Measurements from ENCODE around the gene DPM2. TPM values are rescaled to one million over a fixed set of nuclear protein-coding genes. Genes with fewer than 3 reads are reported as not detected.

Gene DPM2
- total and polyA plus RNA-seq, 12 donors: 7.2 to 31.1 (median 12.7) TPM

DNA sequence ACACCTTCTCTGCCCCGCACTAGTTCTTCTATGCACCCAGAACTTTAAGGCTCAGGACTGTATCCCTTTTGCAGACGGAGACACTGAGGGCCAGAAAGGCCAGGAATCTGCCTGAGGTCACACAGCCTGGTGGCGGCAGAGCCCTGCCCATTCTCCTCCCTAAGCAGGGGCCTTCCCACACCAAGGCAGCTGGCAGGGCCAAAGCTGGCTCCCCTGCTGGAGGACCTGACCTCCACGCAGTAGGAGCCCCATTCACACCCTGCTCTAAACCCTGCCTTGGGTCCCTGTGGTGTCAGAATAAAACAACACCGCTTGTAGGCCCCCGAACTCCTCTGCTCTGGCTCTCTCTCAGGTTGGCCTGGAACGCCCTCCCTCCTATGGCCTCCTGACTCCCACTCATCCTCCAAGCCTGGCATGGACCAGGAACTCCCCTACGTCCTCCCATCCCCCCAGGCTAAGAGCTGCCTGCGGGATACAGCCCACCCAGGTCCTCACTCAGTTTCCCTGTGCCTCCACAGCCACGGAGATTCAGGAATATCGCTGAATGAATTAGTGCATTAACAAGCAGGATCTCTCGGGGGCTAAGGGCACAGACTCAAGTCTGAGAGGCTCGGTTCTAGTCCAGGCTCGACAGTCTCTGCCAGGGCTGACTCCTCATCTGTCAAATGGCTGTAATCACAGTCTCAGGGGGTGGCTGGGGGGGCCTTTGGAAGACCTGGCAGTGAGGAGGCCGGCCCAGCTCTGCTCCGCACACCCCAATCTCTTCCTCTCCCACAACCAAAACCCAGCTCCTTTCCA, 41.1 kb downstream of the DPM2 start:
- H3K4me3 ChIP-seq: peak overlapping the region in 9 of 10 donors; percentile 88 to 100 (median 98)
- 66 to 69% methylated on average over 16 of the region's 16 CpGs for WGBS, 2 donors
- peaks cover 0 to 51% (median 45%) of the 10 kb centered on the region in 9 donors for H3K36me3 ChIP-seq
- H3K4me1 ChIP-seq: peaks cover 16 to 41% (median 34%) of the 10 kb centered on the region in 9 donors
- no peak for DNase-seq
- TF ChIP-seq, protein P1, sequence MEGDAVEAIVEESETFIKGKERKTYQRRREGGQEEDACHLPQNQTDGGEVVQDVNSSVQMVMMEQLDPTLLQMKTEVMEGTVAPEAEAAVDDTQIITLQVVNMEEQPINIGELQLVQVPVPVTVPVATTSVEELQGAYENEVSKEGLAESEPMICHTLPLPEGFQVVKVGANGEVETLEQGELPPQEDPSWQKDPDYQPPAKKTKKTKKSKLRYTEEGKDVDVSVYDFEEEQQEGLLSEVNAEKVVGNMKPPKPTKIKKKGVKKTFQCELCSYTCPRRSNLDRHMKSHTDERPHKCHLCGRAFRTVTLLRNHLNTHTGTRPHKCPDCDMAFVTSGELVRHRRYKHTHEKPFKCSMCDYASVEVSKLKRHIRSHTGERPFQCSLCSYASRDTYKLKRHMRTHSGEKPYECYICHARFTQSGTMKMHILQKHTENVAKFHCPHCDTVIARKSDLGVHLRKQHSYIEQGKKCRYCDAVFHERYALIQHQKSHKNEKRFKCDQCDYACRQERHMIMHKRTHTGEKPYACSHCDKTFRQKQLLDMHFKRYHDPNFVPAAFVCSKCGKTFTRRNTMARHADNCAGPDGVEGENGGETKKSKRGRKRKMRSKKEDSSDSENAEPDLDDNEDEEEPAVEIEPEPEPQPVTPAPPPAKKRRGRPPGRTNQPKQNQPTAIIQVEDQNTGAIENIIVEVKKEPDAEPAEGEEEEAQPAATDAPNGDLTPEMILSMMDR (IDR thresholded peaks at IDR 0.05): no peak
- peak overlapping the region in 9 of 10 donors; percentile 85 to 98 (median 96) for H3K27ac ChIP-seq
- ATAC-seq: peak in 1 of 8 donors; percentile 1
- peaks cover 0 to 21% (median 7%) of the 10 kb centered on the region in 11 donors for H3K9me3 ChIP-seq
- H3K27me3 ChIP-seq: no peaks in the 10 kb centered on the region
- intact Hi-C loops (cut with DNase I): no loop called here

DNA sequence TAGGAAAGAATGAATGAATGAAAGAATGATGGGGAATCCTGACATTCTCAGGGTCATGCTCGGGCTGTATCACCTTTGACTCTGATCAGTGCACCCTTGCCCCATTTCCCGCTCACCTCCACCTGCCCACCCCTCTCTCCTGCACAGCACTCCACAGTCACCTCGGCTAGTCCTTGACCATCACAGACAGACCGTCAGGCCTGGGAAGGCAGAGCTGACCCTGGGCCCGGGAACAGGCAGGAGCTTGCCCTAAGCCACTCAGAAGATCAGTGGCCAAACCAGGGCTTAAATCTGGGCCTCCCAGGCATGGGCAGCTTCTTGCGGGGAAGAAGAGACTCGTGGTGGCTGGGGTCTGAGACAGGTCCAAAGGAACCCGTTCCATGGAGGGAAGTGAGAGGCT, 41.8 kb downstream of the DPM2 start:
- peak overlapping the region in 2 of 10 donors; percentile 97 to 98 for H3K27ac ChIP-seq
- peaks cover 0 to 57% (median 45%) of the 10 kb centered on the region in 9 donors for H3K36me3 ChIP-seq
- H3K4me3 ChIP-seq: no peak overlapping the region
- TF ChIP-seq, protein P1 (IDR thresholded peaks at IDR 0.05): no peak
- intact Hi-C loops (cut with DNase I): loop anchor here in 1 of 10 donors (2.0 kb wide), 1 partner anchor 17 kb away; no protein-coding TSS in a partner anchor
- peaks cover 16 to 41% (median 34%) of the 10 kb centered on the region in 9 donors for H3K4me1 ChIP-seq
- no peak for DNase-seq
- 98% methylated on average over 8 of the region's 8 CpGs for WGBS, 2 donors
- H3K27me3 ChIP-seq: no peaks in the 10 kb centered on the region
- ATAC-seq: no peak
- H3K9me3 ChIP-seq: peaks cover 0 to 21% (median 7%) of the 10 kb centered on the region in 11 donors

DNA sequence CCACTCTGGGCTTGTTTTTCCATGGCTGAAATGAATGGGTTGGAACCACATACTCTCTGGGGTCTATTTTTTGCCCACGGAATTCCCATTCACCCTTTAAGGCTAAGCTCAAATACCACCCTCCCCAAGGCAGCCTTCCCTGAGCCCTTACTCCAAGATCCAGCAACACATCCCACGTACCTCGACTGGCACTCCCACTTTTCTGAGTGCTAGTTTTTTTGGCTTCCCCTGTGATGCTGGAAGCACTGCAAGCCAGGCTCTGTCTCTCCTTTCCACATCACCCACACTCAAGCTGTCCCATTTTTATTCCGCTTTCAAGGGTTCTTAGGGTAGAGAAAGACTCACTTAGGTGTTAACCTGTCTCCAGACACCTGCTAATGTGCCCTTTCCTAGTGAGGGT, 44.3 kb downstream of the DPM2 start:
- TF ChIP-seq, protein P1 (IDR thresholded peaks at IDR 0.05): no peak
- Histone ChIP-seq H3K36me3 (peaks cover 0 to 81% (median 53%) of the 10 kb centered on the region in 9 donors), H3K4me1 (peaks cover 11 to 27% (median 22%) of the 10 kb centered on the region in 9 donors), H3K9me3 (peaks cover 0 to 21% (median 7%) of the 10 kb centered on the region in 11 donors), H3K27ac (no peak overlapping the region), H3K4me3 (no peak overlapping the region), H3K27me3 (no peaks in the 10 kb centered on the region)
- no peak for DNase-seq
- 98% methylated on average over 4 of the region's 4 CpGs for WGBS, 2 donors
- no peak for ATAC-seq
- intact Hi-C loops (cut with DNase I): no loop called here

DNA sequence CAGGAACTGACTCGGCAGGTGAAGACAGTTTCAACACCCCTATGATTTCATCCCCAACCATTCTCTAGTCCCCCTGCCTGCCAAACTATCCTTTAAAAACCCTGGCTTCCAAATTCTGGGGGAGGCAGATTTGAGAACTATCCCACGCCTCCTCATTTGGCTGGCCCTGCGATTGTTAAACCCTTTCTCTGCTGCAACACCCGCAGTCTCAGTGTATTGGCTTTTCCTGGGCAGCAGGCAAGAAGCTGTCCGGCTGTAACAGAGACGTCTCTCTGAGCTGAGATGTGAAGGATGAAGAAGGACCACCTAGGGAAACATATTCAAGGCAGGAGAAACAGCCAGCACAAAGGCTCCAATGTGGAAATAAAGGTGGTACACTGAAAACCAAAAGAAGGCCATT, 44.8 kb downstream of the DPM2 start:
- peaks cover 11 to 21% (median 17%) of the 10 kb centered on the region in 9 donors for H3K4me1 ChIP-seq
- 89 to 97% methylated on average over 6 of the region's 6 CpGs for WGBS, 2 donors
- no peak overlapping the region for H3K27ac ChIP-seq
- H3K4me3 ChIP-seq: no peak overlapping the region
- peaks cover 0 to 21% (median 7%) of the 10 kb centered on the region in 11 donors for H3K9me3 ChIP-seq
- intact Hi-C loops (cut with DNase I): no loop called here
- no peaks in the 10 kb centered on the region for H3K27me3 ChIP-seq
- ATAC-seq (no peak), DNase-seq (no peak)
- TF ChIP-seq, protein P1 (IDR thresholded peaks at IDR 0.05): no peak
- H3K36me3 ChIP-seq: peaks cover 0 to 87% (median 53%) of the 10 kb centered on the region in 9 donors

Data from heart right ventricle (tissue), 16 donors.